H1 (cell line): Measurements from ENCODE around the gene MGST2. TPM values are rescaled to one million over a fixed set of nuclear protein-coding genes. Genes with fewer than 3 reads are reported as not detected.
A peak's percentile ranks its signal among the peaks of the same experiment; 100 is the strongest.

ENCODE experiments used
- CTCF ChIA-PET: fragments of 300-600 bp; sonication (Branson Sonifier 250); formaldehyde crosslinking; loops from one replicate; lab custom pipeline; 2021; ENCODE audit not compliant: partially characterized antibody; lab: Charles Lee
- POLR2A ChIA-PET: fragments of 300-600 bp; sonication (Branson Sonifier 250); formaldehyde crosslinking; loops from one replicate; lab custom pipeline; 2021; ENCODE audit warnings: inconsistent platforms; ENCODE audit not compliant: partially characterized antibody; lab: Charles Lee
- DNase-seq, 2 experiments: peaks; one replicate each; pipeline versions ENCODE4 v3.0.0 to v3.0.0-alpha.2; 2010 to 2022; ENCODE audit warnings: low spot score in 2 of 2, low read depth in 1 of 2, mixed read lengths in 1 of 2
- FAIRE-seq: peaks from 2 replicates; lab custom pipeline; 2011; peaks lifted over from hg19 to GRCh38; lab: Jason Lieb, UNC
- H2AFZ ChIP-seq: 2 replicates; pipeline ENCODE4 v1.8.1; 2012; ENCODE audit warnings: low read length, inconsistent platforms
- H2AK5ac ChIP-seq: 2 replicates; pipeline ENCODE4 v1.6.1; 2013; ENCODE audit warnings: low read depth, low read length
- H2BK120ac ChIP-seq: replicated peaks from 2 replicates; pipeline ENCODE3; 2013; ENCODE audit warnings: low read depth, low read length, inconsistent platforms
- H2BK12ac ChIP-seq: 2 replicates; pipeline ENCODE4 v1.6.1; 2013; ENCODE audit warnings: low read depth, low read length
- H2BK15ac ChIP-seq: 2 replicates; pipeline ENCODE4 v1.6.1; 2013; ENCODE audit warnings: low read length
- H2BK20ac ChIP-seq: 2 replicates; pipeline ENCODE4 v1.6.1; 2013; ENCODE audit warnings: low read length
- H2BK5ac ChIP-seq: 2 replicates; pipeline ENCODE4 v1.6.1; 2013; ENCODE audit warnings: low read depth, low read length
- H3K14ac ChIP-seq: 2 replicates; pipeline ENCODE4 v1.6.1; 2013; ENCODE audit warnings: inconsistent platforms; ENCODE audit not compliant: insufficient read length
- H3K18ac ChIP-seq: 2 replicates; pipeline ENCODE4 v1.6.1; 2013; ENCODE audit warnings: low read length; ENCODE audit errors: extremely low read depth
- H3K23ac ChIP-seq: 2 replicates; pipeline ENCODE4 v1.6.1; 2013; ENCODE audit warnings: inconsistent platforms; ENCODE audit not compliant: insufficient read length
- H3K23me2 ChIP-seq: 2 replicates; pipeline ENCODE4 v1.6.1; 2013; ENCODE audit warnings: low read depth, low read length
- H3K27ac ChIP-seq: 2 replicates; pipeline ENCODE4 v1.6.1; 2011; ENCODE audit warnings: low read depth, low read length, inconsistent platforms
- H3K27me3 ChIP-seq, 4 experiments: replicated peaks in 1 of 4; 1 replicate in 1 of 4; 2 replicates in 3 of 4; pipeline versions ENCODE4 v1.6.1 to v1.8.1; 2011 to 2013; ENCODE audit warnings: low read length in 3 of 4, mild to moderate bottlenecking in 3 of 4, inconsistent platforms in 2 of 4, mixed read lengths in 2 of 4, moderate library complexity in 1 of 4; ENCODE audit not compliant: control insufficient read depth in 3 of 4, insufficient read depth in 3 of 4; ENCODE audit errors: extremely low read depth in 1 of 4
- H3K36me3 ChIP-seq, 4 experiments: 2 replicates each; pipeline versions ENCODE4 v1.6.1 to v1.8.1; 2011 to 2013; ENCODE audit warnings: mild to moderate bottlenecking in 4 of 4, low read length in 3 of 4, moderate library complexity in 2 of 4, control low read depth in 1 of 4, inconsistent platforms in 1 of 4; ENCODE audit not compliant: insufficient read depth in 4 of 4, control insufficient read depth in 2 of 4
- H3K4ac ChIP-seq: replicated peaks from 2 replicates; pipeline ENCODE3; 2013; ENCODE audit warnings: low read length, low read depth, mixed read lengths, inconsistent platforms; ENCODE audit not compliant: insufficient read length
- H3K4me1 ChIP-seq, 4 experiments: replicated peaks in 1 of 4; 1 replicate in 1 of 4; 2 replicates in 3 of 4; pipeline versions ENCODE4 v1.6.1 to v1.8.1; 2011 to 2013; ENCODE audit warnings: low read length in 3 of 4, inconsistent platforms in 2 of 4, mixed read lengths in 1 of 4; ENCODE audit not compliant: insufficient read depth in 4 of 4, control insufficient read depth in 3 of 4
- H3K4me2 ChIP-seq, 2 experiments: 2 replicates each; pipeline versions ENCODE4 v1.6.1 to v1.8.1; 2011 to 2013; ENCODE audit warnings: low read depth in 2 of 2, low read length in 2 of 2, control low read depth in 1 of 2, inconsistent platforms in 1 of 2, mild to moderate bottlenecking in 1 of 2; ENCODE audit not compliant: insufficient read depth in 1 of 2
- H3K4me3 ChIP-seq, 4 experiments: fragments of 200-600, 300-600 bp in 1 of 4; sonication (generic), shearing (Covaris generic), sonication (Bioruptor Twin) in 1 of 4; 2 replicates each; pipeline versions ENCODE4 v1.5.1 to v1.8.1; 2011 to 2016; ENCODE audit warnings: low read length in 4 of 4, low read depth in 3 of 4, control low read depth in 2 of 4, inconsistent platforms in 2 of 4, mild to moderate bottlenecking in 2 of 4, mixed read lengths in 1 of 4, moderate library complexity in 1 of 4; ENCODE audit not compliant: insufficient read depth in 2 of 4; ENCODE audit errors: extremely low read depth in 1 of 4
- H3K56ac ChIP-seq: replicated peaks from 2 replicates; pipeline ENCODE3; 2013; ENCODE audit warnings: low read depth, mild to moderate bottlenecking, mixed read lengths, low read length, inconsistent platforms; ENCODE audit not compliant: insufficient read length
- H3K79me1 ChIP-seq: 2 replicates; pipeline ENCODE4 v1.6.1; 2013; ENCODE audit warnings: low read depth, low read length, control low read depth
- H3K79me2 ChIP-seq, 2 experiments: 2 replicates each; pipeline versions ENCODE4 v1.6.1 to v1.8.1; 2012 to 2013; ENCODE audit warnings: low read length in 2 of 2, mild to moderate bottlenecking in 2 of 2, inconsistent platforms in 1 of 2; ENCODE audit not compliant: insufficient read depth in 2 of 2, control insufficient read depth in 1 of 2
- H3K9ac ChIP-seq, 4 experiments: replicated peaks in 1 of 4; 1 replicate in 1 of 4; 2 replicates in 3 of 4; pipeline versions ENCODE4 v1.6.1 to v1.8.1; 2011 to 2013; ENCODE audit warnings: low read depth in 3 of 4, low read length in 3 of 4, control low read depth in 2 of 4, mild to moderate bottlenecking in 2 of 4, moderate library complexity in 2 of 4, inconsistent platforms in 1 of 4; ENCODE audit errors: extremely low read depth in 1 of 4
- H3K9me3 ChIP-seq, 2 experiments: 2 replicates each; pipeline versions ENCODE4 v1.6.1 to v1.8.1; 2012 to 2013; ENCODE audit warnings: mild to moderate bottlenecking in 2 of 2, moderate library complexity in 2 of 2, control low read depth in 1 of 2, inconsistent platforms in 1 of 2, low read depth in 1 of 2, low read length in 1 of 2, mixed read lengths in 1 of 2; ENCODE audit not compliant: insufficient read depth in 2 of 2
- H4K20me1 ChIP-seq, 2 experiments: replicated peaks in 1 of 2; 2 replicates each; pipeline versions ENCODE3 to v1.8.1; 2011 to 2013; ENCODE audit warnings: inconsistent platforms in 2 of 2, low read length in 2 of 2, mild to moderate bottlenecking in 1 of 2; ENCODE audit not compliant: insufficient read depth in 2 of 2, control insufficient read depth in 1 of 2
- H4K5ac ChIP-seq: 2 replicates; pipeline ENCODE4 v1.6.1; 2013; ENCODE audit warnings: low read length, low read depth, mixed read lengths, inconsistent platforms; ENCODE audit not compliant: insufficient read length
- H4K8ac ChIP-seq: 2 replicates; pipeline ENCODE4 v1.8.0; 2013; ENCODE audit warnings: mild to moderate bottlenecking, moderate library complexity, low read length, inconsistent platforms; ENCODE audit not compliant: insufficient read depth; ENCODE audit errors: extremely low read depth
- H4K91ac ChIP-seq: replicated peaks from 2 replicates; pipeline ENCODE3; 2013; ENCODE audit warnings: low read length, mixed read lengths, inconsistent platforms; ENCODE audit not compliant: insufficient read length
- BCL11A ChIP-seq, 2 experiments: IDR thresholded peaks; one replicate each; pipeline ENCODE4 v1.6.1; 2011; ENCODE audit warnings: low read depth in 2 of 2, low read length in 2 of 2, mild to moderate bottlenecking in 2 of 2
- CEBPB ChIP-seq: IDR thresholded peaks from 2 replicates; pipeline ENCODE4 v1.6.1; 2012; ENCODE audit warnings: low read depth, low read length
- E2F6 ChIP-seq: IDR thresholded peaks from 2 replicates; pipeline ENCODE4 v1.6.1; 2012; ENCODE audit warnings: inconsistent platforms
- EGR1 ChIP-seq: IDR thresholded peaks from 2 replicates; pipeline ENCODE4 v1.6.1; 2011; ENCODE audit warnings: low read depth, low read length, borderline replicate concordance
- GABPA ChIP-seq: IDR thresholded peaks from 2 replicates; pipeline ENCODE4 v1.6.1; 2011; ENCODE audit warnings: mild to moderate bottlenecking, low read length, moderate library complexity, borderline replicate concordance; ENCODE audit not compliant: insufficient read depth
- HDAC2 ChIP-seq, 2 experiments: fragments of 300-600 bp in 1 of 2; sonication (generic) in 1 of 2; IDR thresholded peaks; 2 replicates each; pipeline ENCODE4 v1.6.1; 2011 to 2012; ENCODE audit warnings: low read depth in 2 of 2, low read length in 2 of 2, mild to moderate bottlenecking in 2 of 2, moderate library complexity in 2 of 2, borderline replicate concordance in 1 of 2, inconsistent platforms in 1 of 2
- SP4 ChIP-seq: IDR thresholded peaks from 2 replicates; pipeline ENCODE4 v1.6.1; 2012; ENCODE audit warnings: low read length, inconsistent platforms
- TAF1 ChIP-seq: IDR thresholded peaks from 2 replicates; pipeline ENCODE4 v1.6.1; 2011; ENCODE audit warnings: mild to moderate bottlenecking, low read depth, low read length
- TBP ChIP-seq: IDR thresholded peaks from 2 replicates; pipeline ENCODE4 v1.6.1; 2011; ENCODE audit warnings: low read depth, low read length, improper control_type of control experiment
- TEAD4 ChIP-seq: IDR thresholded peaks from 2 replicates; pipeline ENCODE4 v1.6.1; 2012; ENCODE audit warnings: low read depth, low read length, inconsistent platforms, mixed read lengths
- WGBS, 2 experiments: shearing (Covaris generic) in 1 of 2; methylation state at CpG; one replicate each; pipeline versions ENCODE4 v1.1.6 to v1.1.7; 2013 to 2015; ENCODE audit warnings: low lambda C conversion rate in 2 of 2, mixed read lengths in 2 of 2, inconsistent platforms in 1 of 2, low coverage in 1 of 2, missing lambda C conversion rate in 1 of 2; ENCODE audit not compliant: insufficient replicate concordance in 2 of 2, insufficient coverage in 1 of 2, insufficient read length in 1 of 2; ENCODE audit errors: extremely low coverage in 1 of 2, missing lambda C conversion rate in 1 of 2; 5-methylcytosine and 5-hydroxymethylcytosine counted together
- polyA plus RNA-seq, 7 experiments: library from polyadenylated mRNA; depleted of rRNA in 3 of 7; stranded (reverse) in 5 of 7; unstranded in 2 of 7; fragments of >200 nt in 5 of 7; fragments of 200-250 nt in 2 of 7; gene quantifications; 1 replicate in 5 of 7; 2 replicates in 1 of 7; 4 replicates in 1 of 7; pipeline versions ENCODE4 v1.2.1 to v1.2.3, GENCODE V29; 2011 to 2013; ENCODE audit warnings: missing spikeins in 2 of 7, mixed read lengths in 2 of 7
- total RNA-seq: library from RNA; stranded (reverse); fragmentation: NEBNext Ultra II Directional; extraction: Animal tissue kit (Norgen Biotek cat#: 25700); gene quantifications from 2 replicates; pipeline ENCODE4 v1.2.1, GENCODE V29; 2021

Gene MGST2
- total and polyA plus RNA-seq, 2 of the 8 experiments (the other 6 are each of a cell fraction or from before 2014, with no cell fraction given): 8.0 to 13.6 TPM

- DNase-seq (peak in 1 of 2 experiments; percentile 43), FAIRE-seq (no peak)
- no peak overlapping the region for H2AFZ ChIP-seq
- H3K79me1 ChIP-seq: no peaks in the 10 kb centered on the region
- H4K91ac ChIP-seq: no peak overlapping the region
- no peak overlapping the region for H3K4me3 ChIP-seq
- no peak overlapping the region for H3K14ac ChIP-seq
- no peak overlapping the region for H3K4ac ChIP-seq
- ChIA-PET CTCF (interaction anchor here (0.7 to 1.6 kb wide), 3 partner anchors 18 to 143 kb away, joined by 3 read pairs; no protein-coding TSS in a partner anchor), POLR2A (no interaction called here)
- no peak overlapping the region for H2BK20ac ChIP-seq
- peaks cover 0 to 3% (median 1%) of the 10 kb centered on the region in 4 experiments; a peak in 2 of 7 replicates for H3K4me1 ChIP-seq
- H2BK120ac ChIP-seq: no peak overlapping the region
- H2BK12ac ChIP-seq: no peak overlapping the region; the same call in 1 of the 2 replicates
- no peak overlapping the region for H2BK15ac ChIP-seq
- H3K23ac ChIP-seq: no peak overlapping the region
- no peak overlapping the region for H3K56ac ChIP-seq
- H3K79me2 ChIP-seq: no peaks in the 10 kb centered on the region
- no peak overlapping the region for H3K18ac ChIP-seq
- H2AK5ac ChIP-seq: no peak overlapping the region
- no peaks in the 10 kb centered on the region for H4K20me1 ChIP-seq
- no peak overlapping the region for H4K8ac ChIP-seq
- no peak overlapping the region for H3K9ac ChIP-seq
- no peaks in the 10 kb centered on the region; the same call in 1 of the 2 replicates for H3K23me2 ChIP-seq
- no peaks in the 10 kb centered on the region for H3K36me3 ChIP-seq
- no peaks in the 10 kb centered on the region for H3K27me3 ChIP-seq
- H4K5ac ChIP-seq: no peak overlapping the region
- H3K9me3 ChIP-seq: no peaks in the 10 kb centered on the region
- no peak overlapping the region for H3K27ac ChIP-seq
- H2BK5ac ChIP-seq: no peak overlapping the region
- WGBS, 2 experiments: 70% methylated on average over 12 of the region's 12 CpGs; no CpG with 5 or more reads in 1 of the 2 experiments
- no peak overlapping the region for H3K4me2 ChIP-seq
- no peak for TF ChIP-seq TEAD4
- TF ChIP-seq TAF1: no peak
- TF ChIP-seq HDAC2 (IDR thresholded peaks at IDR 0.05; ENCODE audit: borderline replicate concordance in 1 of 2, low read depth in 2 of 2, low read length in 2 of 2): no peak
- TF ChIP-seq GABPA: no peak
- no peak for TF ChIP-seq E2F6
- TF ChIP-seq TBP: no peak
- no peak for TF ChIP-seq BCL11A (IDR thresholded peaks at IDR 0.05; ENCODE audit: low read depth in 2 of 2, low read length in 2 of 2)
- TF ChIP-seq EGR1: no peak
- TF ChIP-seq CEBPB: no peak
- TF ChIP-seq SP4: no peak
These were observed 81.0 kb downstream of the MGST2 start for GRCh38 chr4:139746431-139747171.
